H1 (cell line): ENCODE data around the gene TRIM67. TPM values are rescaled to one million over a fixed set of nuclear protein-coding genes. Genes with fewer than 3 reads are reported as not detected.

Experiments
- CTCF ChIA-PET: fragments of 300-600 bp; sonication (Branson Sonifier 250); formaldehyde crosslinking; loops from one replicate; lab custom pipeline; 2021; ENCODE audit not compliant: partially characterized antibody; lab: Charles Lee
- POLR2A ChIA-PET: fragments of 300-600 bp; sonication (Branson Sonifier 250); formaldehyde crosslinking; loops from one replicate; lab custom pipeline; 2021; ENCODE audit warnings: inconsistent platforms; ENCODE audit not compliant: partially characterized antibody; lab: Charles Lee
- DNase-seq, 2 experiments: peaks; one replicate each; pipeline versions ENCODE4 v3.0.0 to v3.0.0-alpha.2; 2010 to 2022; ENCODE audit warnings: low spot score in 2 of 2, low read depth in 1 of 2, mixed read lengths in 1 of 2
- FAIRE-seq: peaks from 2 replicates; lab custom pipeline; 2011; peaks lifted over from hg19 to GRCh38; lab: Jason Lieb, UNC
- H2AFZ ChIP-seq: 2 replicates; pipeline ENCODE4 v1.8.1; 2012; ENCODE audit warnings: low read length, inconsistent platforms
- H2AK5ac ChIP-seq: 2 replicates; pipeline ENCODE4 v1.6.1; 2013; ENCODE audit warnings: low read depth, low read length
- H2BK120ac ChIP-seq: replicated peaks from 2 replicates; pipeline ENCODE3; 2013; ENCODE audit warnings: low read depth, low read length, inconsistent platforms
- H2BK12ac ChIP-seq: 2 replicates; pipeline ENCODE4 v1.6.1; 2013; ENCODE audit warnings: low read depth, low read length
- H2BK15ac ChIP-seq: 2 replicates; pipeline ENCODE4 v1.6.1; 2013; ENCODE audit warnings: low read length
- H2BK20ac ChIP-seq: 2 replicates; pipeline ENCODE4 v1.6.1; 2013; ENCODE audit warnings: low read length
- H2BK5ac ChIP-seq: 2 replicates; pipeline ENCODE4 v1.6.1; 2013; ENCODE audit warnings: low read depth, low read length
- H3K14ac ChIP-seq: 2 replicates; pipeline ENCODE4 v1.6.1; 2013; ENCODE audit warnings: inconsistent platforms; ENCODE audit not compliant: insufficient read length
- H3K18ac ChIP-seq: 2 replicates; pipeline ENCODE4 v1.6.1; 2013; ENCODE audit warnings: low read length; ENCODE audit errors: extremely low read depth
- H3K23ac ChIP-seq: 2 replicates; pipeline ENCODE4 v1.6.1; 2013; ENCODE audit warnings: inconsistent platforms; ENCODE audit not compliant: insufficient read length
- H3K23me2 ChIP-seq: 2 replicates; pipeline ENCODE4 v1.6.1; 2013; ENCODE audit warnings: low read depth, low read length
- H3K27ac ChIP-seq: 2 replicates; pipeline ENCODE4 v1.6.1; 2011; ENCODE audit warnings: low read depth, low read length, inconsistent platforms
- H3K27me3 ChIP-seq, 4 experiments: replicated peaks in 1 of 4; 1 replicate in 1 of 4; 2 replicates in 3 of 4; pipeline versions ENCODE4 v1.6.1 to v1.8.1; 2011 to 2013; ENCODE audit warnings: low read length in 3 of 4, mild to moderate bottlenecking in 3 of 4, inconsistent platforms in 2 of 4, mixed read lengths in 2 of 4, moderate library complexity in 1 of 4; ENCODE audit not compliant: control insufficient read depth in 3 of 4, insufficient read depth in 3 of 4; ENCODE audit errors: extremely low read depth in 1 of 4
- H3K36me3 ChIP-seq, 4 experiments: 2 replicates each; pipeline versions ENCODE4 v1.6.1 to v1.8.1; 2011 to 2013; ENCODE audit warnings: mild to moderate bottlenecking in 4 of 4, low read length in 3 of 4, moderate library complexity in 2 of 4, control low read depth in 1 of 4, inconsistent platforms in 1 of 4; ENCODE audit not compliant: insufficient read depth in 4 of 4, control insufficient read depth in 2 of 4
- H3K4ac ChIP-seq: replicated peaks from 2 replicates; pipeline ENCODE3; 2013; ENCODE audit warnings: low read length, low read depth, mixed read lengths, inconsistent platforms; ENCODE audit not compliant: insufficient read length
- H3K4me1 ChIP-seq, 4 experiments: replicated peaks in 1 of 4; 1 replicate in 1 of 4; 2 replicates in 3 of 4; pipeline versions ENCODE4 v1.6.1 to v1.8.1; 2011 to 2013; ENCODE audit warnings: low read length in 3 of 4, inconsistent platforms in 2 of 4, mixed read lengths in 1 of 4; ENCODE audit not compliant: insufficient read depth in 4 of 4, control insufficient read depth in 3 of 4
- H3K4me2 ChIP-seq, 2 experiments: 2 replicates each; pipeline versions ENCODE4 v1.6.1 to v1.8.1; 2011 to 2013; ENCODE audit warnings: low read depth in 2 of 2, low read length in 2 of 2, control low read depth in 1 of 2, inconsistent platforms in 1 of 2, mild to moderate bottlenecking in 1 of 2; ENCODE audit not compliant: insufficient read depth in 1 of 2
- H3K4me3 ChIP-seq, 4 experiments: fragments of 200-600, 300-600 bp in 1 of 4; sonication (generic), shearing (Covaris generic), sonication (Bioruptor Twin) in 1 of 4; 2 replicates each; pipeline versions ENCODE4 v1.5.1 to v1.8.1; 2011 to 2016; ENCODE audit warnings: low read length in 4 of 4, low read depth in 3 of 4, control low read depth in 2 of 4, inconsistent platforms in 2 of 4, mild to moderate bottlenecking in 2 of 4, mixed read lengths in 1 of 4, moderate library complexity in 1 of 4; ENCODE audit not compliant: insufficient read depth in 2 of 4; ENCODE audit errors: extremely low read depth in 1 of 4
- H3K56ac ChIP-seq: replicated peaks from 2 replicates; pipeline ENCODE3; 2013; ENCODE audit warnings: low read depth, mild to moderate bottlenecking, mixed read lengths, low read length, inconsistent platforms; ENCODE audit not compliant: insufficient read length
- H3K79me1 ChIP-seq: 2 replicates; pipeline ENCODE4 v1.6.1; 2013; ENCODE audit warnings: low read depth, low read length, control low read depth
- H3K79me2 ChIP-seq, 2 experiments: 2 replicates each; pipeline versions ENCODE4 v1.6.1 to v1.8.1; 2012 to 2013; ENCODE audit warnings: low read length in 2 of 2, mild to moderate bottlenecking in 2 of 2, inconsistent platforms in 1 of 2; ENCODE audit not compliant: insufficient read depth in 2 of 2, control insufficient read depth in 1 of 2
- H3K9ac ChIP-seq, 4 experiments: replicated peaks in 1 of 4; 1 replicate in 1 of 4; 2 replicates in 3 of 4; pipeline versions ENCODE4 v1.6.1 to v1.8.1; 2011 to 2013; ENCODE audit warnings: low read depth in 3 of 4, low read length in 3 of 4, control low read depth in 2 of 4, mild to moderate bottlenecking in 2 of 4, moderate library complexity in 2 of 4, inconsistent platforms in 1 of 4; ENCODE audit errors: extremely low read depth in 1 of 4
- H3K9me3 ChIP-seq, 2 experiments: 2 replicates each; pipeline versions ENCODE4 v1.6.1 to v1.8.1; 2012 to 2013; ENCODE audit warnings: mild to moderate bottlenecking in 2 of 2, moderate library complexity in 2 of 2, control low read depth in 1 of 2, inconsistent platforms in 1 of 2, low read depth in 1 of 2, low read length in 1 of 2, mixed read lengths in 1 of 2; ENCODE audit not compliant: insufficient read depth in 2 of 2
- H4K20me1 ChIP-seq, 2 experiments: replicated peaks in 1 of 2; 2 replicates each; pipeline versions ENCODE3 to v1.8.1; 2011 to 2013; ENCODE audit warnings: inconsistent platforms in 2 of 2, low read length in 2 of 2, mild to moderate bottlenecking in 1 of 2; ENCODE audit not compliant: insufficient read depth in 2 of 2, control insufficient read depth in 1 of 2
- H4K5ac ChIP-seq: 2 replicates; pipeline ENCODE4 v1.6.1; 2013; ENCODE audit warnings: low read length, low read depth, mixed read lengths, inconsistent platforms; ENCODE audit not compliant: insufficient read length
- H4K8ac ChIP-seq: 2 replicates; pipeline ENCODE4 v1.8.0; 2013; ENCODE audit warnings: mild to moderate bottlenecking, moderate library complexity, low read length, inconsistent platforms; ENCODE audit not compliant: insufficient read depth; ENCODE audit errors: extremely low read depth
- H4K91ac ChIP-seq: replicated peaks from 2 replicates; pipeline ENCODE3; 2013; ENCODE audit warnings: low read length, mixed read lengths, inconsistent platforms; ENCODE audit not compliant: insufficient read length
- BACH1 ChIP-seq: IDR thresholded peaks from 2 replicates; pipeline ENCODE4 v1.6.1; 2012; ENCODE audit warnings: low read length, improper control_type of control experiment
- WGBS, 2 experiments: shearing (Covaris generic) in 1 of 2; methylation state at CpG; one replicate each; pipeline versions ENCODE4 v1.1.6 to v1.1.7; 2013 to 2015; ENCODE audit warnings: low lambda C conversion rate in 2 of 2, mixed read lengths in 2 of 2, inconsistent platforms in 1 of 2, low coverage in 1 of 2, missing lambda C conversion rate in 1 of 2; ENCODE audit not compliant: insufficient replicate concordance in 2 of 2, insufficient coverage in 1 of 2, insufficient read length in 1 of 2; ENCODE audit errors: extremely low coverage in 1 of 2, missing lambda C conversion rate in 1 of 2; 5-methylcytosine and 5-hydroxymethylcytosine counted together
- polyA plus RNA-seq, 7 experiments: library from polyadenylated mRNA; depleted of rRNA in 3 of 7; stranded (reverse) in 5 of 7; unstranded in 2 of 7; fragments of >200 nt in 5 of 7; fragments of 200-250 nt in 2 of 7; gene quantifications; 1 replicate in 5 of 7; 2 replicates in 1 of 7; 4 replicates in 1 of 7; pipeline versions ENCODE4 v1.2.1 to v1.2.3, GENCODE V29; 2011 to 2013; ENCODE audit warnings: missing spikeins in 2 of 7, mixed read lengths in 2 of 7
- total RNA-seq: library from RNA; stranded (reverse); fragmentation: NEBNext Ultra II Directional; extraction: Animal tissue kit (Norgen Biotek cat#: 25700); gene quantifications from 2 replicates; pipeline ENCODE4 v1.2.1, GENCODE V29; 2021
- TF ChIP-seq, protein P1 (sequence below): IDR thresholded peaks from 2 replicates; pipeline ENCODE4 v1.6.1; 2011; ENCODE audit warnings: low read length, improper control_type of control experiment

Gene TRIM67
- total and polyA plus RNA-seq, 2 of the 8 experiments (the other 6 are each of a cell fraction or from before 2014, with no cell fraction given): under 0.01 TPM; not detected in 1

DNA sequence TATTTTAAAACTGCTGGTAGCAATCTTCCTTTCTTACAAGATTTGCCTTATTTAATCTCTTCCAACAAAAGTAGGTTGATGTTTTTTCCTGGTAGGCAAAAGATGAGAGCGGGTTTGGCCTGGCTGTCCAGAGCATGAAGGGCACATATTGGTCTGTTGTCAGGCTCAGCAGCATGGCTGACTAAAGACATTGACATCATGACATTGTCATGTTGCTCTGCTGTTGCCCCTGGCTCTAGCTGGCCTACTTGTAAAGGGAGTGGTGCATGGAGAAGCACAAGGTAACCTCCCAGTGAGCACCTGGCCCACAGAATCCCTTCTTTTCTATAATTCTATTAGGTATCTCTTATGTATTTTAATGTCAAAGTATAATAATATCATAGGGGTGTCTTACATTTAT lies 102.8 kb downstream of the TRIM67 start:
- Histone ChIP-seq H3K9me3 (no peaks in the 10 kb centered on the region), H3K18ac (no peak overlapping the region), H3K23me2 (no peaks in the 10 kb centered on the region), H2AFZ (no peak overlapping the region), H2BK15ac (no peak overlapping the region), H4K91ac (no peak overlapping the region), H3K79me2 (no peaks in the 10 kb centered on the region), H2BK20ac (no peak overlapping the region), H3K4me3 (no peak overlapping the region), H3K23ac (no peak overlapping the region), H3K4me2 (no peak overlapping the region), H3K27me3 (no peaks in the 10 kb centered on the region), H3K4ac (no peak overlapping the region), H4K20me1 (peaks cover 2 to 3% of the 10 kb centered on the region in 2 experiments), H2AK5ac (no peak overlapping the region)
- FAIRE-seq: no peak
- ChIA-PET POLR2A (no interaction called here), CTCF (no interaction called here)
- 85% methylated on average over 1 of the region's 1 CpG; no CpG with 5 or more reads in 1 of the 2 experiments for WGBS, 2 experiments
- TF ChIP-seq, protein P1, sequence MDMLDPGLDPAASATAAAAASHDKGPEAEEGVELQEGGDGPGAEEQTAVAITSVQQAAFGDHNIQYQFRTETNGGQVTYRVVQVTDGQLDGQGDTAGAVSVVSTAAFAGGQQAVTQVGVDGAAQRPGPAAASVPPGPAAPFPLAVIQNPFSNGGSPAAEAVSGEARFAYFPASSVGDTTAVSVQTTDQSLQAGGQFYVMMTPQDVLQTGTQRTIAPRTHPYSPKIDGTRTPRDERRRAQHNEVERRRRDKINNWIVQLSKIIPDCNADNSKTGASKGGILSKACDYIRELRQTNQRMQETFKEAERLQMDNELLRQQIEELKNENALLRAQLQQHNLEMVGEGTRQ: no peak
- TF ChIP-seq BACH1: no peak
- TF ChIP-seq, all 59 proteins: peak for 0
- H2BK12ac ChIP-seq: no peak overlapping the region
- no peak overlapping the region for H2BK120ac ChIP-seq
- no peak overlapping the region; the same call in 1 of the 2 replicates for H4K8ac ChIP-seq
- no peak for DNase-seq
- no peak overlapping the region for H4K5ac ChIP-seq
- H2BK5ac ChIP-seq: no peak overlapping the region
- H3K36me3 ChIP-seq: peaks cover 7 to 53% (median 34%) of the 10 kb centered on the region in 4 experiments; a peak in 7 of 8 replicates
- no peaks in the 10 kb centered on the region for H3K79me1 ChIP-seq
- H3K4me1 ChIP-seq: no peaks in the 10 kb centered on the region
- H3K27ac ChIP-seq: no peak overlapping the region
- no peak overlapping the region for H3K9ac ChIP-seq
- H3K56ac ChIP-seq: no peak overlapping the region
- no peak overlapping the region for H3K14ac ChIP-seq
